Measurements from ENCODE around the gene ZEB2.

The ZEB2 gene

DNA sequence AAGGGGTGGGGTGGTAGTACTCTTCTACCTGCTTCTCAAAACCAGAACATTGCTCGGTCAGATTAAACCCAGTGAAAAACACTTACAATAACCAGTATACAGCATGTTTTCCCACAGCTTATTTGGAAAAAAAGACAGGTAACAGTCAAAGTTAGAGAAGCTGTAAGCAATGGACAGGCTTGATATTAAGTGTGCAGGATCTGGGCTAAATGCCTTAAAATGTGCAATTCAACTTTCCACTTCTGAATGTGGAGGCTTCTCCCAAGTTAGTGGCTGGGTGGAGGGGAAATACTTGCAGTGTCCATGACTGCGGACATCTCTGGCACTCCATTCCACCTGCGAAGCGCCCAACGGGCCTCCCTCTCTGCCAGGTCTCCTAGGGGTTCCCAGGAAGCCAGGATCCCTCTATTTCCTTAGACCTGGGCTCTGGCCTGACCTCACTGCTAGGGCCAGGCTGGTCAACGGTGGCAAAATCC lies 5.3 kb downstream of the ZEB2 start:
- Histone ChIP-seq H3K36me3 (ENCODE audit: insufficient read depth, low read length) (no peaks in the 10 kb centered on the region), H3K27ac (ENCODE audit: low read length) (no peak overlapping the region), H3K9me3 (ENCODE audit: insufficient read depth, low read length, severe bottlenecking) (no peaks in the 10 kb centered on the region), H3K9ac (ENCODE audit: low read depth, low read length) (peak overlapping the region; percentile 75; the same call in 1 of the 2 replicates), H3K4me3 (ENCODE audit: low read depth in 1 of 2, low read length in 2 of 2) (peak overlapping the region in 1 of 2 experiments; percentile 10; a peak in 1 of 4 replicates), H2AFZ (ENCODE audit: low read depth, low read length) (no peak overlapping the region), H3K4me2 (ENCODE audit: insufficient read depth, low read length) (peak overlapping the region; percentile 71), H4K20me1 (ENCODE audit: insufficient read depth, low read length) (peaks cover 4% of the 10 kb centered on the region; the same call in 1 of the 2 replicates), H3K79me2 (ENCODE audit: insufficient read depth, low read length) (peaks cover 72% of the 10 kb centered on the region), H3K27me3 (ENCODE audit: insufficient read depth, low read length, poor library complexity) (peaks cover 14% of the 10 kb centered on the region), H3K4me1 (ENCODE audit: insufficient read depth, low read length) (peaks cover 46% of the 10 kb centered on the region)
- TF ChIP-seq, protein P1, sequence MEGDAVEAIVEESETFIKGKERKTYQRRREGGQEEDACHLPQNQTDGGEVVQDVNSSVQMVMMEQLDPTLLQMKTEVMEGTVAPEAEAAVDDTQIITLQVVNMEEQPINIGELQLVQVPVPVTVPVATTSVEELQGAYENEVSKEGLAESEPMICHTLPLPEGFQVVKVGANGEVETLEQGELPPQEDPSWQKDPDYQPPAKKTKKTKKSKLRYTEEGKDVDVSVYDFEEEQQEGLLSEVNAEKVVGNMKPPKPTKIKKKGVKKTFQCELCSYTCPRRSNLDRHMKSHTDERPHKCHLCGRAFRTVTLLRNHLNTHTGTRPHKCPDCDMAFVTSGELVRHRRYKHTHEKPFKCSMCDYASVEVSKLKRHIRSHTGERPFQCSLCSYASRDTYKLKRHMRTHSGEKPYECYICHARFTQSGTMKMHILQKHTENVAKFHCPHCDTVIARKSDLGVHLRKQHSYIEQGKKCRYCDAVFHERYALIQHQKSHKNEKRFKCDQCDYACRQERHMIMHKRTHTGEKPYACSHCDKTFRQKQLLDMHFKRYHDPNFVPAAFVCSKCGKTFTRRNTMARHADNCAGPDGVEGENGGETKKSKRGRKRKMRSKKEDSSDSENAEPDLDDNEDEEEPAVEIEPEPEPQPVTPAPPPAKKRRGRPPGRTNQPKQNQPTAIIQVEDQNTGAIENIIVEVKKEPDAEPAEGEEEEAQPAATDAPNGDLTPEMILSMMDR (IDR thresholded peaks at IDR 0.05; ENCODE audit: borderline replicate concordance, extremely low read depth, low read length, poor library complexity, severe bottlenecking): no peak
- TF ChIP-seq EZH2 (IDR thresholded peaks at IDR 0.05; ENCODE audit: borderline replicate concordance, low read depth, low read length, severe bottlenecking): no peak
- ATAC-seq (ENCODE audit: insufficient read depth, low read depth) (no peak), DNase-seq (no peak)

DNA sequence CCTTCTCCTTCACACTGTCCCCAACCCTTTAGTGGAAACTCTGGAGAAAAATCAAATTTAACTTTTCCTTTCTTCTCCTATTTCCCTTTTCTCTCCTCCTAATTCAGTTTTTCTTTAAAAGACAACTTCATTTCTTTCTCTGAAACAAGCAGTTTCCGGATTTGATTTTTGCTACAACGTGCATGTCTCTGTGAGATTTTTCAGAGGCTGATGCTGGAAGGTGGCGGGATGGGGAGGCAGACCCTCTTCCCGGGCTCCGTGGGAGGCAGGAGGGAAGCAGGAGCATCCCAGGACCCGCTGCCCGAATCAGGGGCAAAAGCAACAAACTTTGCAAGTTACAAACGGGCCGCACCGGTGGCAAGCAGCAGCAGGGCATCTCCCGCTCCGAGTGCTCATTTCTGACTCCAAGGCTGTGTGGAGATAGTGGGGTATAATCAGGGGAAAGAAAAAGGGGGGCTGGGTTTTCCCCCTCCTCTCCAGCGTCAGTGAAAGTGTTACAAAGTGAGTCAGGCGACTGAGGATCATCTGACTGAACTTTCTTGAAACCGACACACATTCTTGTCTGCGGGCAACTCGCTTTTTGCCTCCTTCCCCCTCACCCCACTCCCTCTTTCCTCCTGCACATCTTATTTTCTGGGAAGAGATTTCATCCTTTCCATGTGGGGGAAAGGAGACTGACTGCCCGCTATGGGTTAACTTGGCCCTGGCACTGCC lies 6.4 kb downstream of the ZEB2 start:
- Histone ChIP-seq H4K20me1 (ENCODE audit: insufficient read depth, low read length) (peaks cover 4% of the 10 kb centered on the region; the same call in 1 of the 2 replicates), H3K27me3 (ENCODE audit: insufficient read depth, low read length, poor library complexity) (peaks cover 8% of the 10 kb centered on the region), H2AFZ (ENCODE audit: low read depth, low read length) (no peak overlapping the region), H3K79me2 (ENCODE audit: insufficient read depth, low read length) (peaks cover 78% of the 10 kb centered on the region), H3K4me2 (ENCODE audit: insufficient read depth, low read length) (no peak overlapping the region), H3K4me3 (ENCODE audit: low read depth in 1 of 2, low read length in 2 of 2) (no peak overlapping the region), H3K9me3 (ENCODE audit: insufficient read depth, low read length, severe bottlenecking) (no peaks in the 10 kb centered on the region), H3K4me1 (ENCODE audit: insufficient read depth, low read length) (peaks cover 35% of the 10 kb centered on the region), H3K36me3 (ENCODE audit: insufficient read depth, low read length) (no peaks in the 10 kb centered on the region), H3K27ac (ENCODE audit: low read length) (no peak overlapping the region), H3K9ac (ENCODE audit: low read depth, low read length) (no peak overlapping the region)
- ATAC-seq (ENCODE audit: insufficient read depth, low read depth): no peak
- DNase-seq: no peak
- TF ChIP-seq, protein P1 (IDR thresholded peaks at IDR 0.05; ENCODE audit: borderline replicate concordance, extremely low read depth, low read length, poor library complexity, severe bottlenecking): no peak
- no peak for TF ChIP-seq EZH2 (IDR thresholded peaks at IDR 0.05; ENCODE audit: borderline replicate concordance, low read depth, low read length, severe bottlenecking)

DNA sequence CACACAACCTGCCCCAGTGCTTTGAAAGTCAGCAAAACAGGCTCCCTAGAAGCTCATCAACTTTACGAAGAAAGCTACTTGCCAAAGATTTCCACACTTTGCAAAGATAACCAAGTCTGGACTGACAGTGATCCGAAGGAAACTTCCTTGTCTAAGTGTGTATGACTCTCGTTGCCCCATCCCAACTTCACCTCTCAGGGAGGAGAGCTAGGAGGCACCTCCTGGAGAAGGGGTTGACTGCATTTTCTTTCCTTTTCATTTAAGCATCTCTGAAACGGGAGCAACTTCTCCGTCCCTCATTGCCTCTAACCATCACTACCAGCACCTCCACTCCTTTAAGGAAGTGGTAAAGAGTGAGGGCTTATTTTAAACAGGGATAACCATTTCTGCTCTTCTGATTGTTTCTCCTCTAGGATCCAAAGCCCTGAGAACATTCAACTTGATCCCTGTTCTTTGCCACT lies 7.0 kb downstream of the ZEB2 start:
- Histone ChIP-seq H3K9me3 (ENCODE audit: insufficient read depth, low read length, severe bottlenecking) (no peaks in the 10 kb centered on the region), H3K4me2 (ENCODE audit: insufficient read depth, low read length) (no peak overlapping the region), H3K27ac (ENCODE audit: low read length) (no peak overlapping the region), H3K4me1 (ENCODE audit: insufficient read depth, low read length) (peaks cover 29% of the 10 kb centered on the region), H3K27me3 (ENCODE audit: insufficient read depth, low read length, poor library complexity) (peaks cover 5% of the 10 kb centered on the region), H3K79me2 (ENCODE audit: insufficient read depth, low read length) (peaks cover 83% of the 10 kb centered on the region), H3K9ac (ENCODE audit: low read depth, low read length) (no peak overlapping the region), H4K20me1 (ENCODE audit: insufficient read depth, low read length) (peaks cover 4% of the 10 kb centered on the region; the same call in 1 of the 2 replicates), H3K4me3 (ENCODE audit: low read depth in 1 of 2, low read length in 2 of 2) (no peak overlapping the region), H3K36me3 (ENCODE audit: insufficient read depth, low read length) (no peaks in the 10 kb centered on the region), H2AFZ (ENCODE audit: low read depth, low read length) (no peak overlapping the region)
- DNase-seq (no peak), ATAC-seq (ENCODE audit: insufficient read depth, low read depth) (no peak)
- TF ChIP-seq, protein P1 (IDR thresholded peaks at IDR 0.05; ENCODE audit: borderline replicate concordance, extremely low read depth, low read length, poor library complexity, severe bottlenecking): no peak
